GM21576 (cell line): ENCODE measurements around the gene NCAN.

ENCODE experiments used
- ATAC-seq: cut with Tn5 transposase; IDR thresholded peaks from one replicate; pipeline ENCODE4 v1.9.1; 2021; ENCODE audit warnings: mild to moderate bottlenecking, moderate library complexity; ENCODE audit not compliant: unreplicated experiment

Gene NCAN

GRCh38 chr19:19279062-19279612, 67.4 kb downstream of the NCAN start:
- no peak for ATAC-seq

- no peak for ATAC-seq
Measured at GRCh38 chr19:19279853-19280252, 68.1 kb downstream of the NCAN start.

GRCh38 chr19:19280561-19280960, 68.8 kb downstream of the NCAN start:
- ATAC-seq: no peak

GRCh38 chr19:19285686-19286085, 73.9 kb downstream of the NCAN start:
- no peak for ATAC-seq

GRCh38 chr19:19292607-19293006, 80.8 kb downstream of the NCAN start:
- no peak for ATAC-seq

GRCh38 chr19:19294914-19295313, 83.2 kb downstream of the NCAN start:
- ATAC-seq: no peak

- no peak for ATAC-seq
Measured at GRCh38 chr19:19296953-19297689, 85.4 kb downstream of the NCAN start.

GRCh38 chr19:19297759-19298158, 86.0 kb downstream of the NCAN start:
- no peak for ATAC-seq

GRCh38 chr19:19300613-19301012, 88.9 kb downstream of the NCAN start:
- ATAC-seq: no peak
